Nephron (organoid): ENCODE measurements around the gene TSHZ1.

Experiments used
- H3K27ac Mint-ChIP-seq, 3 experiments: 2 replicates each; pipeline ENCODE4 v1.8.0; 2020; ENCODE audit warnings: mixed read lengths in 3 of 3, mild to moderate bottlenecking in 2 of 3, moderate library complexity in 1 of 3
- H3K27me3 Mint-ChIP-seq: 2 replicates; pipeline ENCODE4 v1.8.0; 2021; ENCODE audit warnings: low read depth, mild to moderate bottlenecking, moderate library complexity, mixed read lengths
- H3K36me3 Mint-ChIP-seq: 2 replicates; pipeline ENCODE4 v1.8.0; 2020; ENCODE audit warnings: low read depth, mixed read lengths
- H3K4me1 Mint-ChIP-seq: 2 replicates; pipeline ENCODE4 v1.8.0; 2020; ENCODE audit warnings: mixed read lengths
- H3K4me3 Mint-ChIP-seq, 3 experiments: 2 replicates each; pipeline ENCODE4 v1.8.0; 2020; ENCODE audit warnings: mild to moderate bottlenecking in 3 of 3, mixed read lengths in 3 of 3, moderate library complexity in 2 of 3
- H3K9me3 Mint-ChIP-seq: 2 replicates; pipeline ENCODE4 v1.8.0; 2020; ENCODE audit warnings: mixed read lengths
- CTCF ChIP-seq, 3 experiments: fragments of 200-600 bp; sonication (generic); IDR thresholded peaks; one replicate each; pipeline ENCODE4 v1.5.0; 2021; ENCODE audit warnings: antibody characterized with exemption in 3 of 3; ENCODE audit not compliant: unreplicated experiment in 3 of 3

Gene TSHZ1

GRCh38 chr18:75169411-75169810, 41.2 kb upstream of the TSHZ1 start:
- Mint-ChIP-seq H3K9me3 (peaks cover 4% of the 10 kb centered on the region), H3K27ac (no peak overlapping the region), H3K4me1 (peaks cover 16% of the 10 kb centered on the region), H3K27me3 (peaks cover 8% of the 10 kb centered on the region), H3K4me3 (no peak overlapping the region), H3K36me3 (peaks cover 4% of the 10 kb centered on the region)
- no peak for TF ChIP-seq CTCF (IDR thresholded peaks at IDR 0.05; ENCODE audit: unreplicated experiment in 3 of 3)

GRCh38 chr18:75170022-75170789, 40.4 kb upstream of the TSHZ1 start:
- H3K27ac Mint-ChIP-seq, result no peak overlapping the region
- peaks cover 8% of the 10 kb centered on the region for H3K27me3 Mint-ChIP-seq
- H3K9me3 Mint-ChIP-seq, result peaks cover 4% of the 10 kb centered on the region
- TF ChIP-seq CTCF (IDR thresholded peaks at IDR 0.05; ENCODE audit: unreplicated experiment in 3 of 3), result no peak
- no peak overlapping the region for H3K4me3 Mint-ChIP-seq
- peaks cover 16% of the 10 kb centered on the region for H3K4me1 Mint-ChIP-seq
- H3K36me3 Mint-ChIP-seq, result peaks cover 4% of the 10 kb centered on the region

GRCh38 chr18:75170916-75171315, 39.7 kb upstream of the TSHZ1 start:
- Mint-ChIP-seq H3K36me3 (peaks cover 4% of the 10 kb centered on the region), H3K9me3 (peaks cover 4% of the 10 kb centered on the region), H3K27me3 (peaks cover 8% of the 10 kb centered on the region), H3K27ac (no peak overlapping the region), H3K4me3 (no peak overlapping the region), H3K4me1 (peaks cover 16% of the 10 kb centered on the region)
- TF ChIP-seq CTCF (IDR thresholded peaks at IDR 0.05; ENCODE audit: unreplicated experiment in 3 of 3), result no peak

- Mint-ChIP-seq H3K9me3 (no peaks in the 10 kb centered on the region), H3K36me3 (no peaks in the 10 kb centered on the region), H3K27me3 (peaks cover 8% of the 10 kb centered on the region), H3K4me3 (no peak overlapping the region), H3K27ac (no peak overlapping the region), H3K4me1 (peaks cover 16% of the 10 kb centered on the region)
- no peak for TF ChIP-seq CTCF (IDR thresholded peaks at IDR 0.05; ENCODE audit: unreplicated experiment in 3 of 3)
Observed at GRCh38 chr18:75172299-75173124, 38.1 kb upstream of the TSHZ1 start.

GRCh38 chr18:75173125-75173432, 37.5 kb upstream of the TSHZ1 start:
- Mint-ChIP-seq H3K4me1 (peaks cover 16% of the 10 kb centered on the region), H3K27ac (no peak overlapping the region), H3K4me3 (no peak overlapping the region), H3K36me3 (no peaks in the 10 kb centered on the region), H3K9me3 (no peaks in the 10 kb centered on the region), H3K27me3 (peaks cover 8% of the 10 kb centered on the region)
- TF ChIP-seq CTCF (IDR thresholded peaks at IDR 0.05; ENCODE audit: unreplicated experiment in 3 of 3), result no peak
